Activated T-cell treated with anti-CD3 and anti-CD28 coated beads, Interleukin-2, amount 50 U/mL, for 72 hours (primary cell): Measurements from ENCODE around the gene AFF3. TPM values are rescaled to one million over a fixed set of nuclear protein-coding genes. Genes with fewer than 3 reads are reported as not detected.
A peak's percentile ranks its signal among the peaks of the same experiment; 100 is the strongest.

Experiments
- ATAC-seq, 2 donors: fragments of 150-1000 bp; cut with Tn5 transposase; replicated peaks in 1 of 2; 2 replicates each; pipeline ENCODE4 v1.10.0; 2021; ENCODE audit warnings: moderate library complexity in 2 of 2, mild to moderate bottlenecking in 1 of 2
- DNase-seq, 2 donors: peaks; one replicate each; pipeline ENCODE4 v3.0.0; 2021 to 2022; ENCODE audit warnings: mixed read lengths in 1 of 2
- H3K27ac Mint-ChIP-seq: one replicate; pipeline ENCODE4 v1.8.0; 2022; ENCODE audit warnings: mild to moderate bottlenecking, moderate library complexity, mixed read lengths
- H3K27me3 Mint-ChIP-seq: one replicate; pipeline ENCODE4 v1.8.0; 2022; ENCODE audit warnings: low read depth, mixed read lengths
- H3K36me3 Mint-ChIP-seq, 2 donors: one replicate each; pipeline ENCODE4 v1.8.0; 2022; ENCODE audit warnings: mixed read lengths in 2 of 2, mild to moderate bottlenecking in 1 of 2; ENCODE audit not compliant: insufficient read depth in 2 of 2
- H3K4me1 Mint-ChIP-seq: one replicate; pipeline ENCODE4 v1.8.0; 2022; ENCODE audit warnings: low read depth, mixed read lengths
- H3K4me3 Mint-ChIP-seq, 2 donors: one replicate each; pipeline ENCODE4 v1.8.0; 2022; ENCODE audit warnings: mild to moderate bottlenecking in 2 of 2, mixed read lengths in 2 of 2, moderate library complexity in 2 of 2
- H3K9me3 Mint-ChIP-seq, 2 donors: one replicate each; pipeline ENCODE4 v1.8.0; 2022; ENCODE audit warnings: mixed read lengths in 2 of 2
- total RNA-seq, 2 donors: library from RNA; stranded (reverse); gene quantifications; one replicate each; pipeline ENCODE4 v1.2.3, GENCODE V29; 2022

The AFF3 gene
- total RNA-seq, 2 donors from 2014 or later, result 0.39 to 2.6 TPM

DNA sequence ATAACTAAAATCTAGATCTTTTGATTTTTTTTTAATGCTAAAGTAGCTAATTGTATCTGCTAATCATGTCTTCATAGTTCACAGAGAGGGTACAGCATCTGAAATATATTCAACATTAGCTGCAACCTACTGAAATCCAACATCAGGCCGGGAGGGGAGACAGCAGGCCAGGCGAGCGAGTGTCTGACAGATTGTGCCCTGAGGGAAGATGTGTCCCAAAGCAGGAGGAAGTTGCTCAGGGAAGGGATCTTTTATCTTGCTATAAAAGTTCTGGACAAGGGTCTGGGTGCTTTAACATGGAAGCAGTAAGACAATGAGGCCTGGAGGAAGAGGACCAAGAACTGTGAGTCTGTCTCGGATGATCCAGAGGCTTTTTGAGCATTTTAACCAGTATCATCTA is 274.1 kb downstream of the AFF3 start:
- Mint-ChIP-seq H3K4me3 (no peak overlapping the region), H3K36me3 (no peaks in the 10 kb centered on the region), H3K27ac (no peak overlapping the region), H3K4me1 (no peaks in the 10 kb centered on the region), H3K27me3 (no peaks in the 10 kb centered on the region), H3K9me3 (peaks cover 0 to 3% of the 10 kb centered on the region in 2 donors)
- ATAC-seq (no peak), DNase-seq (no peak)

DNA sequence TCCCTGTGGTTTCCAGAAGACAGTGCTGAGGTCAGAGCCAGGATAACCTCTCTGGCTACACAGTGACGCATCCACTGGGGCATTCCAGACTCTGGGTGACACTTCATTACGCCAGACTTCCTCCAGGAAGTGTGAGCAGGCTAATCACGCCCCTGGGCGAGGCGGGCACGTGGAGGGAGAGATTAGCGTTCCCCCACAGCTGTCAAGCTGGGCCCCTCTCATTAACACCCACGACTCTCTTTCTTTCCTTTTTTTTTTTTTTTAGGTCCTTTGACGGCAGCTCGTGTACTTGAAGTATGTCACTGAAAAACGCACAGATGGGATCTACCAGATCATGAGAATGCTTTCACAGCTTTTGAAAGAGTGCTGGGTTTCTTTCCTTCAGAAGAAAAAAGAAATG is 274.6 kb downstream of the AFF3 start:
- peak overlapping the region; percentile 42 for H3K27ac Mint-ChIP-seq

DNA sequence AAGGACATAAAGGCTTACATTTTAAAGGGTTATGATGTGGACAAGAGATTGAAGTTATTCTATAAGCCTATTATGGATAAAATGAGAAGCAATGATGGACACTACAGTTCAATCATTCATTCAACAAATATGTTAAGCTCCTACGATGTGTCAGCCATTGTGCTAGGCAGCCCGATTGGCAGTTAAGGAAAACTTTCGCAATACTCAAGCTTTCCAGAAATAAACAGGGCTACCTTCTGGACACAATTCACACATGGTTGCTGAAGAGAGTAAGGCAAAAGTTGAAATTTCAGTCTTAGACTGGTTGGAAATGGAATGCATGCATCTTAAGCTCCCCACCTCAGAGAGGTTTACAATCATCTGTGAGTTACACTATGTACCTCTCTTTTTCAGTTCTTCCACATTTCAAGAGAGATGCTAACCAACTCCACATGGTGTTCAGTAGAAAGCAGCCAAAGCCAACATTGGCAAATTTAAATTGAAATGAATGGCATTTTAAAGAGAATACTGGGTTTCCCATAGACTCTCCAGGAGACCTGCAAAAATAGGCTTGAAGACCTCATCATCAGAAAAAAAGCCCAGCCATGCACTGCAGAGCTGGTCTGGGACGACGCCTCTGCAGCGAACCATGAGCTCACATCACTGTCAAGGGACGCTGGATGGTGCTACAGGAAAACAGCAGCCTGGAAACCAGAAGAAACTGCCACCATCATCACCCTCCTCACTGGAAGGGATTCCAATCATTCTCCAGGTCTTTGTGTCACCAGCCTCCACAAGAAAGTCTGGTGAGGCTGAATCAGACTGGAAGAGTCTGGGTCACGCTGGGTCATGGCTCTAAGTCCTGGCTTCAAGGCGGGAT is 276.3 kb downstream of the AFF3 start:
- Mint-ChIP-seq H3K36me3 (no peaks in the 10 kb centered on the region), H3K27me3 (no peaks in the 10 kb centered on the region), H3K9me3 (peaks cover 0 to 3% of the 10 kb centered on the region in 2 donors), H3K4me1 (peaks cover 16% of the 10 kb centered on the region), H3K4me3 (no peak overlapping the region), H3K27ac (no peak overlapping the region)
- DNase-seq, result no peak
- no peak for ATAC-seq

More for the DNA sequence above, 274.6 kb downstream of the AFF3 start:
- H3K36me3 Mint-ChIP-seq, result no peaks in the 10 kb centered on the region
- DNase-seq, result no peak
- ATAC-seq, result no peak
- H3K9me3 Mint-ChIP-seq, result peaks cover 0 to 3% of the 10 kb centered on the region in 2 donors
- H3K4me3 Mint-ChIP-seq, result no peak overlapping the region
- H3K4me1 Mint-ChIP-seq, result no peaks in the 10 kb centered on the region
- no peaks in the 10 kb centered on the region for H3K27me3 Mint-ChIP-seq

DNA sequence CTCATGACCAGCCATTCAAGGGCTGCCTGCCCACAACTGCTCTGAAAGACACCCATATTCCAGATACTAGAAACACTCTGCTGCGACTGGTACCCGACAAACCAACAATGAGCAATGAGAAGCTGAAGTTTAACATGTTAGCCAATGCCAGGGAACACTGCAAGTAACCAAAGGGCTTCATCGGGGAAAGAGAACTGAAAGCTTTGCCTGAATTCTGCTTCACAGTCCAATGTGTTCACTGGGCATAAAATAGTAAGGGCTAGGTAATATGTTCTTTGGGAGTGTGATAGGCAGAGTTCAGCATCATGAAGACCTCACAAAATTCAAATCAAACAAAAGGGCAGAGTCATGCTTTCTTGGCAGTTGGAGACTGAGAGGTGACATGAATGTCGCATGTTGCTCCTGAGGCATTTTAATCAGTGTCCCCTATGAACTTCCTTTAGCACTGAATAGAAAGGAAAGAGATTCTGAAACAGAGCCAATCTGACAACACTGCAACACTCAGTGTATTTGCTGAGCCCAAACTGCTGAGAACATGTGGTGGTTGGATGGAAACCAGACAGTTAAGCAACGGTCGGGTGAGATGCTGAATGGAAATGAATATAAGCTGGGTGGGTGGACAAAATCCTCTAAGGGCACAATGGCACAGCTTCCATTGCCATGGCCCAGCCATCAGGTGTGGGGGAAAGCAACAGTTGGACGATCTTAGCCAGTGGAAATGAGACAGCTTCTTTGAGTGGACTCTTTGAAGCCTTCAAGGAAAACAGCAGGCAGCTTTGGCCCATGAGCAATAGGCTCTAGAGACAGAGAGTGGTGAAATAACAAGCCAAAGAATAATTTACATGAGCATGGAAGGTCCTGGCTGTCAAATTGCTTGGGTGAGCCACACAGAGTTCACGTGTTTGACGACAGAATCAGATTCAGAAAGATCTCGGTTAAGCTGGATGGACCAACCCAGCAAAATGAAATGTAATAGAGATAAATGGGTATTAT is 277.5 kb downstream of the AFF3 start:
- Mint-ChIP-seq H3K27ac (no peak overlapping the region), H3K36me3 (no peaks in the 10 kb centered on the region), H3K27me3 (no peaks in the 10 kb centered on the region), H3K9me3 (peaks cover 0 to 3% of the 10 kb centered on the region in 2 donors), H3K4me3 (no peak overlapping the region), H3K4me1 (peaks cover 16% of the 10 kb centered on the region)
- no peak for DNase-seq
- no peak for ATAC-seq

DNA sequence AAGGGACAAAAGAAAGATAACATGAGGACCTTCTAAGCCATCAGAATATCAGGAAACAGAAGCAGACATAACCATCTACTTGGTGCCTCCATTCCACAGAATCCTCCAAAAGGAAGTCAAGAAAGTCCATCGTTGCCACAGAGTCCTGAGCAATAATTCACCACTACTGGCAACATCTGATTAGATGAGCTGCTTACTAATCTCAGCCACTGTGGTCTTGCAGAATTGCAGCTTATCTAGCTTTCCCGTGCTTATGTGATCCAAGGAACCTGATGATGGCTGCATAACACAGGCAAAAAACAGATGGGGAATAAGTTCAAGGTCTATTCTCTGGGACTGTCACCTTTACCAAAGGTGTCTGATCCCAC is 278.5 kb downstream of the AFF3 start:
- ATAC-seq (no peak), DNase-seq (no peak)
- H3K36me3 Mint-ChIP-seq, result no peaks in the 10 kb centered on the region
- peaks cover 0 to 3% of the 10 kb centered on the region in 2 donors for H3K9me3 Mint-ChIP-seq
- H3K4me3 Mint-ChIP-seq, result no peak overlapping the region
- H3K27me3 Mint-ChIP-seq, result no peaks in the 10 kb centered on the region
- H3K27ac Mint-ChIP-seq, result no peak overlapping the region
- H3K4me1 Mint-ChIP-seq, result peaks cover 16% of the 10 kb centered on the region

DNA sequence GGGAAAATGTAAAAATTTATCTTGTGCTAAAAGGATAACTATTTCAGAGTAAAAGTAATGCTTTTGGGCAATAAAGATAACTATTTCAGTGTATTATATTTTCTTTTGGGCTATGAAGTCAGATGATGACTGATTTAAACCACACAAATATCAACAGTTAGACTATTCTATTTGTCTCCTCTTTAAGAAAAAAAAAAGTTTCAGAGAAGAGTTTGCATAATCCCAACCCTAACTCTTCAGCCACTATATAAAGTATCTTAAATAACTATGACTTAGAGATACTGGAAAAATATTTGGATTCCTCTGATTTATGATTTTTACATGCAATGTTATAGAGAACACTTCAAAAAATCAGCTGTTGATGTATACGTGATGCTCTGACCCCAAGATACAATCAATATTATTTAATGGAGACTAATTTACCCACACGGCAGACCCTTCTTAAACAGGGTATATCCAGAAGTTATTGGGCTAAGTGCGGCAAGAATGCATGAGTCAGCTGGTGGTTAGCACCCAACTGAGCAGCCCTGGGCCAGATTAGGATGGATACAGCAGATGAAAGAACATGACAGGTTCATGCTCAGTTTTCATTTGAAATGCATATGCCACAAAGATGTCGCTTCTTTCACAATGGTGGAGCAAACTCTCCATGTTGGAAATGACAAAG is 279.0 kb downstream of the AFF3 start:
- peaks cover 16% of the 10 kb centered on the region for H3K4me1 Mint-ChIP-seq
- H3K27me3 Mint-ChIP-seq, result no peaks in the 10 kb centered on the region
- H3K36me3 Mint-ChIP-seq, result no peaks in the 10 kb centered on the region
- no peak overlapping the region for H3K4me3 Mint-ChIP-seq
- no peak for DNase-seq
- peaks cover 0 to 3% of the 10 kb centered on the region in 2 donors for H3K9me3 Mint-ChIP-seq
- ATAC-seq, result no peak
- no peak overlapping the region for H3K27ac Mint-ChIP-seq

DNA sequence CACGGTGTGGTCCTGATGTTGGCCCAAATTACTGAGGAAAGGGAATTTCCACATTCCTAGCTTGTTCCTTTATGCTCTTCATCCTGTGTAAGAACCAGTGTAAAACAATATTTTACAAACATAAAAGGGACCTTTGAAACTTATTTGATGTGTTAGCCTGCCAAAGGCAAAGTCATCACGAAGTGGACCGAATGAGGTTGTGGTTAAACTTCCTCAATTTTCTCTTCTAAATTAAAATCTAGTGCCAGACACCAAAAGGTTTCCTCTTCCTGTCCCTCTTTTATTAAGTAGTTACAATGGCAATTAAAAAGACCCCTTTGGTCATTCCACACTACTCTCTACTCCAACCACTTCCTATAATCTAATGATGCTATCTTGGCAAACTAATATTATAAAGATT is 279.8 kb downstream of the AFF3 start:
- Mint-ChIP-seq H3K4me1 (peaks cover 16% of the 10 kb centered on the region), H3K27me3 (no peaks in the 10 kb centered on the region), H3K4me3 (no peak overlapping the region), H3K36me3 (no peaks in the 10 kb centered on the region), H3K9me3 (peaks cover 0 to 3% of the 10 kb centered on the region in 2 donors), H3K27ac (no peak overlapping the region)
- DNase-seq, result no peak
- no peak for ATAC-seq

DNA sequence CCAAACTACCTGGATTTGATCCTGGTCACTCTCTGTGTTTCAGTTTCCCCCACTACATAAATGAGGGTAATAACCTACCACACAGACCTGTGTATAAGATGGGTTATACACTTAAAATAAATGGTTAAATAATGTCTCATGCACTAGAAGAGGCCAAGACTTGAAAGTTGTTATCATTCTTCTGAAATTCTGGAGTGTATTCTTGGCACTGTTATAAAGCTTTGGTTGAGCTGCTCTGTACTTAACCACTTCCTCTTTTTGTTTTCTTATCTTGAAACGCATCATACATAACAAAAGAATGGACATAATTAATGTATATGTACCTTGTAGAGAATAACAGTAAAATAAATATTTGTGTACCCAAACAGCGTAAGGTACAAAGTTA is 281.0 kb downstream of the AFF3 start:
- peaks cover 0 to 3% of the 10 kb centered on the region in 2 donors for H3K9me3 Mint-ChIP-seq
- H3K4me3 Mint-ChIP-seq, result no peak overlapping the region
- H3K27me3 Mint-ChIP-seq, result no peaks in the 10 kb centered on the region
- H3K36me3 Mint-ChIP-seq, result no peaks in the 10 kb centered on the region
- ATAC-seq (no peak), DNase-seq (no peak)
- H3K27ac Mint-ChIP-seq, result no peak overlapping the region
- peaks cover 16% of the 10 kb centered on the region for H3K4me1 Mint-ChIP-seq

DNA sequence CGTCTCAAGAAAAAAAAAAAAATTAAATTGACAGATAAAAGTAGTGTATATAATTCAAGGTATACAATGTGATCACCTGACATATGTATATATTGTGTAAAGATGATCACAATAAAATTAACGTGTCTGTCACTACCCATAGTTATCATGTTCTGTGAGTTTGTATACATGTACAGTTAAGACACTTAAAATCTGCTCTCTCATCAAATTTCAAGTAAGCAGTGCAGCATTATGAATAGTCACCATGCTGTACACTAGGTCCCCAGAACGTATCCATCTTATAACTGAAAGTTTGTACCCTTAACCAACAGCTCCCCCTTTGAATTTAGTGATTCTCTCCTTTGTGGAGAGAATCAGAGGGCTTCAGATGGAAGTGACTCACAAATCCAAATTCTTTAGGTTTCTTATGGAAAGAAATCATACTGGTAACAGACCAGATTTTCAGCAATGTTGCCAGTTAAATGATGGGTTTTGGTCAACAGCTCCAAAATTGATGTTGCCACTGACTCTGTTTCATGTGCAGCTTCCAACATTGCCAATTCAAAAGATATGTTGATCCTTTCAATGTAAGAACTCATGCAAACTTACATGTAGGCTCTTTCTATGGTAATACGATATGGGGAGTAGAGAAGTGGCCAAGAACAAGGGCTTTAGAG is 281.5 kb downstream of the AFF3 start:
- Mint-ChIP-seq H3K36me3 (no peaks in the 10 kb centered on the region), H3K27me3 (no peaks in the 10 kb centered on the region), H3K4me1 (peaks cover 16% of the 10 kb centered on the region), H3K4me3 (no peak overlapping the region), H3K27ac (no peak overlapping the region), H3K9me3 (peaks cover 0 to 3% of the 10 kb centered on the region in 2 donors)
- ATAC-seq (no peak), DNase-seq (no peak)

DNA sequence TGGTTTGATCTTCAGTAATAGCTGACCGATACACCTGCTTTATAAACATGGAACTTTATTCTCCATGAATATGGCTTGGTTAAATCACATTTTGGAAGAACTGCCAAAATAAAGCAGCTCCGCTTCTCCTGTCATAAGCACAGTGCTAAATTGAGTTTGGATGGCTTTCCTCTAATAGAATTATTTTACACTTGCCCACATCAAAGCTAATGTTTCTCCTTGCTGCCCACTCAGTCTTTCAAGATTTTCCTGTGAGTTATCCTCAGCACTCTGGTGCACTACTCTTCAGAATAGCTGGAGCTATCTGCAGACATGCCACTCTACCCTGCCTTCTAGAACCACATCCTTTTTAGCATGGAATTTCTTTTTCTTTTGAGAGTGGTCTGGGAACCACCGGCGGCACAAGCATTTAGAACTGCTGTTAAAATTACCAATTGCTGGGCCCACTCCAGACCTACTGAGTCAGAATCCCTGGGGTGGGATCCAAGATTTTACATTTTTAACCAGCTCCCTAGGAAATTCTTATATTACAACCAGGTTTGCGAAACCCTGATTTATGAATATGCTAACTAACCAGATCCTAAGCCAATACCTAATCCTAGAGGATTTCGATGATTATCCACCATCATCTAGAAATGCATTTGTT is 283.3 kb downstream of the AFF3 start:
- H3K36me3 Mint-ChIP-seq, result no peaks in the 10 kb centered on the region
- no peak overlapping the region for H3K4me3 Mint-ChIP-seq
- no peaks in the 10 kb centered on the region for H3K27me3 Mint-ChIP-seq
- no peak for ATAC-seq
- DNase-seq, result no peak
- H3K27ac Mint-ChIP-seq, result no peak overlapping the region
- H3K9me3 Mint-ChIP-seq, result no peaks in the 10 kb centered on the region
- H3K4me1 Mint-ChIP-seq, result peaks cover 16% of the 10 kb centered on the region

DNA sequence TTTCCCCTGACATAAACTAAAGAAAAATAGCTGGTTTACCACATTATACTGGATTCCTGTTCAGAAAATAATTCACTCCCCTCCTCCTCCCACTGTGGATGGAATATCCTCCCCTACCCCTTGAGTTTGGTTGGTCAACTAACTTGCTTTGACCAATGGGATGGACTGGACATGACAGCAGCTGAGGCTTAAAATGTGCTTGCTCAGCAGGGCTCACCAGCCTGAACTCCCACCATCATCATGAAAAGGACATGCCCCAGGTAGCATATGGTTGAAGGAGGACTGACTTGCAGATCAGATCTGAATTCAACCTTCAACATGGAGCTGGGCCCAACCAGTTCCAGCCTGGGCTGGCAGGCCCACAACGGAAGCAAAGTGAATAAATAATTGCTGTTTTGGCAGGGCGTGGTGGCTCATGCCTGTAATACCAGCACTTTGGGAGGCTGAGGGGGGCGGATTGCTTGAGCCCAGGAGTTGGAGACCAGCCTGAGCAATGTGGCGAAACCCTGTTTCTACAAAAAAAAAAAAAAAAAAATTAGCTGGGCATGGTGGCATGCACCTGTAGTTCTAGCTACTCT is 284.4 kb downstream of the AFF3 start:
- no peak overlapping the region for H3K4me3 Mint-ChIP-seq
- peaks cover 16% of the 10 kb centered on the region for H3K4me1 Mint-ChIP-seq
- no peaks in the 10 kb centered on the region for H3K36me3 Mint-ChIP-seq
- no peaks in the 10 kb centered on the region for H3K27me3 Mint-ChIP-seq
- ATAC-seq, result no peak
- H3K27ac Mint-ChIP-seq, result no peak overlapping the region
- no peak for DNase-seq
- no peaks in the 10 kb centered on the region for H3K9me3 Mint-ChIP-seq

DNA sequence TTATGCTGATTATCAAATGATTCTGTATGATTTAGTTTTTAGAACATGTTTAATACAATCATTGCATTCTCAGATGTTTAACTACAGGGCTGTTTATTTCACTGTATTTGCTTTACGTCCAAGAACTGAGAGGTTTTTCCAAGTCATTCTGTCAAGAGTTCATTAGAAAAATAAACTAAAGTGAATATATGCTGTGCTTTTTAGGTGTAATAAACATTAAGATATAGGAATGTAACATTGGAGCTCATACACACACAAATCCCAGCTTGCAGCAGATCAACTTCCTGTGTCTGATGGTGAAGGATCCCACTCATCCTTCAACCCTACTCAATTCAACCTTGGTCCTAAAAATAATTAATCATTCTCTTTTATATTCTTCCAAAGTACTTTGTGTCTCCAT is 285.0 kb downstream of the AFF3 start:
- no peaks in the 10 kb centered on the region for H3K27me3 Mint-ChIP-seq
- no peaks in the 10 kb centered on the region for H3K36me3 Mint-ChIP-seq
- no peaks in the 10 kb centered on the region for H3K9me3 Mint-ChIP-seq
- DNase-seq (no peak), ATAC-seq (no peak)
- H3K27ac Mint-ChIP-seq, result no peak overlapping the region
- H3K4me1 Mint-ChIP-seq, result peaks cover 13% of the 10 kb centered on the region
- no peak overlapping the region for H3K4me3 Mint-ChIP-seq
